Nephron (organoid): ENCODE measurements around the gene GREB1.

Source experiments
- H3K27ac Mint-ChIP-seq, 3 experiments: 2 replicates each; pipeline ENCODE4 v1.8.0; 2020; ENCODE audit warnings: mixed read lengths in 3 of 3, mild to moderate bottlenecking in 2 of 3, moderate library complexity in 1 of 3
- H3K27me3 Mint-ChIP-seq: 2 replicates; pipeline ENCODE4 v1.8.0; 2021; ENCODE audit warnings: low read depth, mild to moderate bottlenecking, moderate library complexity, mixed read lengths
- H3K36me3 Mint-ChIP-seq: 2 replicates; pipeline ENCODE4 v1.8.0; 2020; ENCODE audit warnings: low read depth, mixed read lengths
- H3K4me1 Mint-ChIP-seq: 2 replicates; pipeline ENCODE4 v1.8.0; 2020; ENCODE audit warnings: mixed read lengths
- H3K4me3 Mint-ChIP-seq, 3 experiments: 2 replicates each; pipeline ENCODE4 v1.8.0; 2020; ENCODE audit warnings: mild to moderate bottlenecking in 3 of 3, mixed read lengths in 3 of 3, moderate library complexity in 2 of 3
- H3K9me3 Mint-ChIP-seq: 2 replicates; pipeline ENCODE4 v1.8.0; 2020; ENCODE audit warnings: mixed read lengths
- TF ChIP-seq, protein P1 (sequence below), 3 experiments: fragments of 200-600 bp; sonication (generic); IDR thresholded peaks; one replicate each; pipeline ENCODE4 v1.5.0; 2021; ENCODE audit warnings: antibody characterized with exemption in 3 of 3; ENCODE audit not compliant: unreplicated experiment in 3 of 3

The GREB1 gene

DNA sequence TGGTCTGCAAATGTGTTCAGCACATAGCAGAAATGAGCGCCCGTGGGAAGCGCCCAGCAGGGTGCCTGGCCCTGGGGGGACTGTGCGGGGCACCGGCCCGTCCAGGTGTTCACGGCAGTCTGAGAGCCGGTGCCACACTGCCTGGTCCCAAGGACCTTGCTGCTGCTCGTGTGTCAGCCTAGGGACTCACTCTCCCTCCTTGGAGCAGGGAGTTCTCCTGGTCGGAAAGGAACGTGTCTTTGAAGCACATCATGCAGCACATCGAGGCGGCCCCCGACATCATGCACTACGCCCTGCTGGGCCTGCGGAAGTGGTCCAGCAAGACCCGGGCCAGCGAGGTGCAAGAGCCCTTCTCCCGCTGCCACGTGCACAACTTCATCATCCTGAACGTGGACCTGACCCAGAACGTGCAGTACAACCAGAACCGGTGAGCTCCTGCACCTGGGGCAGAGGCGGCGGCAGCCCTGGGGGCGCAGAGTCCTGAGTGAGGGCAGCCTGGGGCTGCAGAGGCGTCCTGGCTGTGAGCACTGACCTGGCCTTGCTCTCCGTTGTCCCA lies 100.2 kb downstream of the GREB1 start:
- Mint-ChIP-seq H3K4me3 (no peak overlapping the region), H3K4me1 (no peaks in the 10 kb centered on the region), H3K9me3 (no peaks in the 10 kb centered on the region), H3K27me3 (no peaks in the 10 kb centered on the region), H3K27ac (no peak overlapping the region), H3K36me3 (peaks cover 52% of the 10 kb centered on the region)
- TF ChIP-seq, protein P1, sequence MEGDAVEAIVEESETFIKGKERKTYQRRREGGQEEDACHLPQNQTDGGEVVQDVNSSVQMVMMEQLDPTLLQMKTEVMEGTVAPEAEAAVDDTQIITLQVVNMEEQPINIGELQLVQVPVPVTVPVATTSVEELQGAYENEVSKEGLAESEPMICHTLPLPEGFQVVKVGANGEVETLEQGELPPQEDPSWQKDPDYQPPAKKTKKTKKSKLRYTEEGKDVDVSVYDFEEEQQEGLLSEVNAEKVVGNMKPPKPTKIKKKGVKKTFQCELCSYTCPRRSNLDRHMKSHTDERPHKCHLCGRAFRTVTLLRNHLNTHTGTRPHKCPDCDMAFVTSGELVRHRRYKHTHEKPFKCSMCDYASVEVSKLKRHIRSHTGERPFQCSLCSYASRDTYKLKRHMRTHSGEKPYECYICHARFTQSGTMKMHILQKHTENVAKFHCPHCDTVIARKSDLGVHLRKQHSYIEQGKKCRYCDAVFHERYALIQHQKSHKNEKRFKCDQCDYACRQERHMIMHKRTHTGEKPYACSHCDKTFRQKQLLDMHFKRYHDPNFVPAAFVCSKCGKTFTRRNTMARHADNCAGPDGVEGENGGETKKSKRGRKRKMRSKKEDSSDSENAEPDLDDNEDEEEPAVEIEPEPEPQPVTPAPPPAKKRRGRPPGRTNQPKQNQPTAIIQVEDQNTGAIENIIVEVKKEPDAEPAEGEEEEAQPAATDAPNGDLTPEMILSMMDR (IDR thresholded peaks at IDR 0.05; ENCODE audit: unreplicated experiment in 3 of 3), result no peak

DNA sequence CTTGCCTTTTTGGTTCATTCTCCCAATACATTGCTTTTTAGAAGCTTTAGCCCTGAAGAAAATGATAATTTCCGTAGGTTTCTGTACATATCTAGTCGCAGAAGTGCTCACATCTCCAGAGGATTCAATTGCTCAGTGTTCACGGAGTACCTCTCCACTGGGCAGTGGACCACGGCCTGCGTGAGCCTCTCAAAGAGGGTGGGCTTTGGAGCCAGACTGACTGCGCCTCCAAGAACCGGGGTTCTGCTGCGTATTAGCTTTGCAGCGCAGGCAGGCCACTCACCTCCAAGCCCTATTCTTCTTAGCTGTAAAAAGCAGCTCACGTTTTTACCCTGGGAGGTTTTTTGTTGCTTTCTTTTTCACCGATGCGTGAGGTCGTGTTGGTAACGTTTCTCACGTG lies 100.7 kb downstream of the GREB1 start:
- Mint-ChIP-seq H3K9me3 (no peaks in the 10 kb centered on the region), H3K36me3 (peaks cover 53% of the 10 kb centered on the region)
- TF ChIP-seq, protein P1 (IDR thresholded peaks at IDR 0.05; ENCODE audit: unreplicated experiment in 3 of 3), result no peak

DNA sequence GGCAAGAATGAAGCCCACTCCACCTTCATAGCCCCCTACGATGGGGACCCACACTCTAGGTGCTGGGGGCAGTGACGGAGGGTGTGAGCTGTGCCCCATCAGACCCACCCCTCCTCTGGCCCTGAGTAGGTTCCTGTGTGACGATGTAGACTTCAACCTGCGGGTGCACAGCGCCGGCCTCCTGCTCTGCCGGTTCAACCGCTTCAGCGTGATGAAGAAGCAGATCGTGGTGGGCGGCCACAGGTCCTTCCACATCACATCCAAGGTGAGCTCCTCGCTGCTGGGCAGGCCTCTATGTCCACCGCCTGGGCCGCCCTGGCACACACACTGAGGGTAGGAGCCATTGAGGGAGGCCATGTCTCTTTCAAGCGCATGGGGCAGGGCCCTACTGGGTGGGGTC lies 101.3 kb downstream of the GREB1 start:
- TF ChIP-seq, protein P1 (IDR thresholded peaks at IDR 0.05; ENCODE audit: unreplicated experiment in 3 of 3), result no peak
- Mint-ChIP-seq H3K4me3 (no peak overlapping the region), H3K36me3 (peaks cover 58% of the 10 kb centered on the region), H3K4me1 (no peaks in the 10 kb centered on the region), H3K27ac (no peak overlapping the region), H3K27me3 (no peaks in the 10 kb centered on the region), H3K9me3 (no peaks in the 10 kb centered on the region)

More for the DNA sequence above, 100.7 kb downstream of the GREB1 start:
- Mint-ChIP-seq H3K4me3 (no peak overlapping the region), H3K4me1 (no peaks in the 10 kb centered on the region), H3K27me3 (no peaks in the 10 kb centered on the region), H3K27ac (no peak overlapping the region)

DNA sequence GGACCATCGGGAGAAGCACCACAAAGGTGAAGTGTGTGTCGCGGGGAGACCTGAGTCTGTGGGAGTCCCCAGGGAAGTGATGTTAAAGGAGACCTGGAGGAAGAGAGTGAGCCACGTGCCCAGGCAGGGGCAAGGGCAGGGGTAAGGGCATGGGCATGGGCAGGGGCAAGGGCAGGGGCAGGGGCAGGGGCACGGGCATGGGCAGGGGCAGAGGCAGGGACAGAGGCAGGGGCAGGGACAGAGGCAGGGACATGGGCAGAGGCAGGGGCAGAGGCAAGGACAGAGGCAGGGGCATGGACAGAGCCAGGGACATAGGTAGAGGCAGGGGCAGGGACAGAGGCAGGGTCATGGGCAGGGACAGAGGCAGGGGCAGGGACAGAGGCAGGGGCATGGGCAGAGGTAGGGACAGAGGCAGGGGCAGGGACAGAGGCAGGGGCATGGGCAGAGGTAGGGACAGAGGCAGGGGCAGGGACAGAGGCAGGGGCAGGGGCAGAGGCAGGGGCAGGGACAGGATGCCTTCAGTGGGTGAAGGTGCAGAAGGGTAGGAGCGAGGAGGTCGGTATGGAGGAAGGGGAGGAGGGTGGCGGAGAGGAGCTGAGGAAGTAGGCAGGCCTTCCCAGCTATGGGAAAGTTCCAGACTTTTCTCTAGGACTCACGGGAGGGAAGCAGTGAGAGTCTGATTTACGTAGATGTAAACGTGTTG lies 102.9 kb downstream of the GREB1 start:
- no peak overlapping the region for H3K4me3 Mint-ChIP-seq
- no peak overlapping the region for H3K27ac Mint-ChIP-seq
- peaks cover 57% of the 10 kb centered on the region for H3K36me3 Mint-ChIP-seq
- H3K9me3 Mint-ChIP-seq, result no peaks in the 10 kb centered on the region
- no peaks in the 10 kb centered on the region for H3K4me1 Mint-ChIP-seq
- no peaks in the 10 kb centered on the region for H3K27me3 Mint-ChIP-seq
- TF ChIP-seq, protein P1 (IDR thresholded peaks at IDR 0.05; ENCODE audit: unreplicated experiment in 3 of 3), result no peak

DNA sequence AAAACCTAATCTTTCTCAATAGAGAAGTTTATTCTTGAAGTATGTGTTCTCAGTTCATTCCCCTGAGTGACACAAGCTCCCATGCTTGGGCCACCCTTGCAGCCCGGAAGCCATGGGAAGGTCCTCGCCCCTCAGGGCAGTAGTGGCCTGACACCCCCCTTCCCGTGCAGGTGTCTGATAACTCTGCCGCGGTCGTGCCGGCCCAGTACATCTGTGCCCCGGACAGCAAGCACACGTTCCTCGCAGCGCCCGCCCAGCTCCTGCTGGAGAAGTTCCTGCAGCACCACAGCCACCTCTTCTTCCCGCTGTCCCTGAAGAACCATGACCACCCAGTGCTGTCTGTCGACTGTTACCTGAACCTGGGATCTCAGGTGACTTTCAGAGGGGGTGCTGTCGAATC lies 103.7 kb downstream of the GREB1 start:
- H3K9me3 Mint-ChIP-seq, result no peaks in the 10 kb centered on the region
- H3K4me1 Mint-ChIP-seq, result no peaks in the 10 kb centered on the region
- no peak overlapping the region for H3K27ac Mint-ChIP-seq
- peaks cover 51% of the 10 kb centered on the region for H3K36me3 Mint-ChIP-seq
- no peaks in the 10 kb centered on the region for H3K27me3 Mint-ChIP-seq
- TF ChIP-seq, protein P1 (IDR thresholded peaks at IDR 0.05; ENCODE audit: unreplicated experiment in 3 of 3), result no peak
- H3K4me3 Mint-ChIP-seq, result no peak overlapping the region

DNA sequence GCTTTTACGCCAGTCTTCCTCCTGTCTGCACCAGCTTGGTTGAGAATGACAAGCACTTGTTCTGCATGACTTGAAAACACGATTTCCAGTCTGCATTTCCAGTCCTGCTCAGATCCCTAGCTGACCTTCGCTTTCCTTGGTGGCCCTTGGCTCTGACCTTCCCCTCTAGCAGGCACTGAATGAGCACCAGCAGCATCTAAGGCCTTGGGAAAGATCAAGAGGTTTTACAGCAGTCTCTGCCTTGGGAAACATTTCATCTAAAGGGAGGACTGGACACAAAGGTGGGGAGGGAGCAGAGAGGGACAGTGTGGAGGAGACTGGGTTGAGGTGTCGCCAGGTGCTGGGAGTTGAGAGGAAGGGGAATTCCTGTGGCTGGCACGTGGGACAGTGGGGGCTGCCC lies 105.7 kb downstream of the GREB1 start:
- Mint-ChIP-seq H3K27ac (no peak overlapping the region), H3K36me3 (peaks cover 50% of the 10 kb centered on the region), H3K4me3 (no peak overlapping the region), H3K9me3 (no peaks in the 10 kb centered on the region), H3K4me1 (no peaks in the 10 kb centered on the region), H3K27me3 (no peaks in the 10 kb centered on the region)
- TF ChIP-seq, protein P1 (IDR thresholded peaks at IDR 0.05; ENCODE audit: unreplicated experiment in 3 of 3), result no peak
